ENCODE results near the gene HYAL3.

Gene HYAL3

GRCh38 chr3:50331364-50331907, 32.2 kb upstream of the HYAL3 start:
- DNase-seq (ENCODE audit: extremely low spot score, insufficient read length, low read depth) (no peak), FAIRE-seq (no peak)

DNA sequence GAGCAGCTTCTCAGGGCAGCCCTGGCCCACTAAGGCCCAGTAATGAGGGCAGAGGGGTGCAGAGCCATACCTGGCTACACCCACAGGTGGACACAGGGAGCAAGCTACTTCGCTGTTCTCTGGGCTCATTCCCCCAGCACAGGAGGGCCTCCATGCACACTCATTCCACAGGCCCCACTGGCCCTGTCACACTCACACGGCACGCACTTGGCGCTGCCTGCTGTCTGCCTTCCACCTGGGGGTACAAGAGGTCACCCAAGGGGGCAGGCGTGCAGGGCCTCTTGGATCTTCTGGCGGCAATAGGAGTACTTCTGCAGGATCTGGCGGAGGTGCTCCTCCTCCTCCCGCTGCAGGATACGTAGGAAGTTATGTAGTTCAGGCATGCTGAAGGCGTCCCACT, 31.1 kb upstream of the HYAL3 start:
- DNase-seq (ENCODE audit: extremely low spot score, insufficient read length, low read depth) = no peak
- no peak for FAIRE-seq

- FAIRE-seq (peak; percentile 97), DNase-seq (ENCODE audit: extremely low spot score, insufficient read length, low read depth) (peak; percentile 92)
These were observed 28.9 kb upstream of the HYAL3 start, which contains the start of gene TUSC2 for GRCh38 chr3:50327943-50328691. TUSC2 (minus strand) TSS chr3:50328223; CDS start chr3:50328099, 124 bp downstream.

GRCh38 chr3:50327129-50327528, 27.9 kb upstream of the HYAL3 start:
- FAIRE-seq (no peak), DNase-seq (ENCODE audit: extremely low spot score, insufficient read length, low read depth) (no peak)

- FAIRE-seq (no peak), DNase-seq (ENCODE audit: extremely low spot score, insufficient read length, low read depth) (no peak)
These were observed 27.0 kb upstream of the HYAL3 start for GRCh38 chr3:50326182-50326541.

DNA sequence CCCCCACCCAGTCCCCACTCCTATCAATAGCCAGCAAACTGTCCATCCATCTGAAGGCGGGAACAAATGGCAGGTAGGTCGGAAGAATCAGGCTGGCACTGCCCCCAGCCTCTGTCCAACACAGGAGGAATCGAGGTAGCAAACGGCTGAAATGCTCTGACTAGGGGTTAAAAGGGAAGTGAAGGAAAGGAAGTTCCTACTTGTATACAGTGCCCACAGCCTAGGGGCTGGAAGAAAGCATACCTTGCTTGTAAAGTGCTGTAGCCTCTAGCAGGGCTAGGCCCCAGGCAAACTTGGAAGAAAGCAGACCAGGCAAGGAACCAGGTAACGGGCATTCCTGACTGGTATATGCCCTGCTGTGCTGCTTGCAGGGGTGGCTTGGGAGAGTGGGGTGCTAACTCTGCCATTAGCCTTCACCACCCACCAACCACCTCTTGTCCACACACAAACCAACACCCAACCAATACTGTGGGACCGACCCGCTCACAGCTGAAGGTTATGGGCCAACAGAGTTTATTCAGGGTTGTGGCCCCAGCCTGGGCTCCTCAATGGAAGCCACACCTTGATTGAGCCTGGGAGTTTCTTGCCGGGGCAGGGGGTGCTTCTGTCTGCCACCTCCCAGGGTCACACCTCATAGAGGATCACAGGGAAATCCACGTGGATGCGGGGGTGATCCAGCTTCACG, 26.4 kb upstream of the HYAL3 start:
- FAIRE-seq = no peak
- DNase-seq (ENCODE audit: extremely low spot score, insufficient read length, low read depth) = no peak

DNA sequence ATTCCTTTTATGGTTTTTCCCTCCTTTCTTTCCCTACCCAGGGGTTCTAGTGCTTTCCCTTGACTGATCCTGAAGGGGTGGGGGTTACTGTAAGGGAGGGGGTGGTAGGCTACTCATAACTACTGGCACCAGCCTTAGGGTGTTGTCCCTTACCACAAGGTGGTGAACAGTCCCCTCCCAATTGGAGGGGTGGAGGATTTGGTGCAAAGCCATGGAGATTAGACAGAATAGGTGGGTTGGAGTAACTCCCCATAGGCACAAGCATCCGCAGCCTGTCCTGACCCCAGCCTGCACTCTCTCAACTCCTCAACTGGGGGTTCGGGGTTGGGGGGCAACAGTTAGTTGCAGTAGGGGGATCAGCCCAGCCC, 25.9 kb upstream of the HYAL3 start:
- DNase-seq (ENCODE audit: extremely low spot score, insufficient read length, low read depth) = no peak

DNA sequence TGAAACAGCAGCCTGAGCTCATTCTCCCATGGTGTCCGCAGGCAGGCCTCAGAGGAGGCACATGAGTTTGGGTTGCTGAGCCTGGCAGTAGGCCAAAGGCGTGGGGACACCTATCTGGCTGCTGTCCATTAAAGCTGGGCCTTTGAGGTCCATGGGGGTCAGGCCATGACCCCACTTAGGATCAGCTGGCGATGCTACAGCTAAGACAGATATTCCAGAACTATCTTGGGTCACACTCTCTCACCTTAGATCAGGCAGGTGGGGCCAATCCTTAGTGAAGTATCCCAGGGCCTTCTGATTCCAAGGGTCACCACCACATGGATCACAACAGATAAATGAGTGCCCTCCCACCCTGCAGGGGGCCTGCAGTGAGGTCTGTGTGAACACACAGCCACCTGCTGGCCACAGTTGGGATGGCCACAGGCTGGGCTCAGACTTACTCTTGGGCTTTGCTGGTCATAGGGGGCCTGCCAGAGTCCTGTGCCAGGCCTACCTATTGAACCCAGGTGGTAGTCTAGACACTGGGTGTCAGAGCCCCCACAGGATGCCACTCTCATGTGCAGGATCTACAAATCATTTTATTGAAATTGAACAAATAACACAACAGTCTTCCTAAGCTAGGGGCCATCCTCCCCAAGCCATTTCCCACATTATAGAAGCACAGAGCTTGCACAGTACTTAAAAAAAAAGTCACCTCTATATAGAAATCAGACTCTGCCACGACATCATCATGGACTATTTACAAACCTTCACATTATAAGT, 25.3 kb upstream of the HYAL3 start:
- DNase-seq (ENCODE audit: extremely low spot score, insufficient read length, low read depth) (no peak), FAIRE-seq (peak; percentile 76)

More for the DNA sequence above, 25.9 kb upstream of the HYAL3 start:
- FAIRE-seq = no peak

DNA sequence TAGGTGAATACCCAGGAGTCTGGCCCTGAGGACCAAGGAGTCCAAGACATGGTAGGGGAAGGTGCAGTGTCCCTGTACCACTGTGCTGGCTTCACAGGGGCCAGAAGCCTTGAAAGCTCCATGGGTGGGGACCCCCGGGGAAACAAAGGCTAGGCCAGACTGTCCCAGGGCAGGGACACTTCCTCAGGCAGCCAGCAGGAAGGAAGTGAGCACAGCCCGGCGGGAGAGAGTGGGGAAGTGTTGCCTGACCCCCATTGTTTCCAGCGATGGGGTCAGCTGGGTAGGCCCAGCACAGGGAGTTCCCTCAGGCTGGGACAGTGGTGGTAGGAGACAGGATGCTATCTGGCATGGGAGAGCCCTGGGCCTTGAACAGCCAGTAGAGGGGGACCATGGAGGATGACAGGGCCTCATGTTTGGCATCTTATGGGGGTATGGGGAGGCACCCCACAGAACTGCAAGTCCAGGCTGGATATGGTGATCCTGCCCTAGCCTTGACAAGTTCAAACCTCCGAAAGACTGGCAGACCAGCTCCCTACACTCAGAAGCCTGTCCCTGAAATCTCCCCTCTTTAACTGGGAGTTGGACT, 24.5 kb upstream of the HYAL3 start:
- FAIRE-seq = no peak
- no peak for DNase-seq (ENCODE audit: extremely low spot score, insufficient read length, low read depth)

DNA sequence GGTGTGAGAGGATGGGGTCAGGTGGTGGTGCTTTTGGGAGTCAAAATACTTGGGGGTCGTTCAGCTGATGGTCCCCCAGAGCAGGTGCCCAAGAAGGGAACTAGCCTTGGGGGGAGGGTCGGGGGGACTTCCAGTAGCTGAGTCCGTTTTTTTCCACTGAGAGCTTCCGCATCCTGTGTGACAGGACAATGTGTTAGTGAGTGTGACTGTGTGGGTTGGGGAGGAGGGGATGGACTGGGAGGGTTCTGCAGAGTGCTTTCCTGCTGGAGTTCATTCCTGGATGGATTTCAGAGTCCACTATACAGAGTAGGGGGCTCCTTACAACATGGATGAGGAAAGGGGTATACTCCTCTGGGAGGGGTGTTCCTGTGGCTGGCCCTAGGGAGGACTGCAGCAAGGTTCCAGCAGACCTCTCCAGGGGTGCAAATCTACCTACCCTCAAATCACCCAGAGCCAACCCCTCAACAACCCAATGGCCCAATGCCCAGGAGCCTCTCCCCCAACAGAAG, 23.9 kb upstream of the HYAL3 start:
- DNase-seq (ENCODE audit: extremely low spot score, insufficient read length, low read depth) = no peak

DNA sequence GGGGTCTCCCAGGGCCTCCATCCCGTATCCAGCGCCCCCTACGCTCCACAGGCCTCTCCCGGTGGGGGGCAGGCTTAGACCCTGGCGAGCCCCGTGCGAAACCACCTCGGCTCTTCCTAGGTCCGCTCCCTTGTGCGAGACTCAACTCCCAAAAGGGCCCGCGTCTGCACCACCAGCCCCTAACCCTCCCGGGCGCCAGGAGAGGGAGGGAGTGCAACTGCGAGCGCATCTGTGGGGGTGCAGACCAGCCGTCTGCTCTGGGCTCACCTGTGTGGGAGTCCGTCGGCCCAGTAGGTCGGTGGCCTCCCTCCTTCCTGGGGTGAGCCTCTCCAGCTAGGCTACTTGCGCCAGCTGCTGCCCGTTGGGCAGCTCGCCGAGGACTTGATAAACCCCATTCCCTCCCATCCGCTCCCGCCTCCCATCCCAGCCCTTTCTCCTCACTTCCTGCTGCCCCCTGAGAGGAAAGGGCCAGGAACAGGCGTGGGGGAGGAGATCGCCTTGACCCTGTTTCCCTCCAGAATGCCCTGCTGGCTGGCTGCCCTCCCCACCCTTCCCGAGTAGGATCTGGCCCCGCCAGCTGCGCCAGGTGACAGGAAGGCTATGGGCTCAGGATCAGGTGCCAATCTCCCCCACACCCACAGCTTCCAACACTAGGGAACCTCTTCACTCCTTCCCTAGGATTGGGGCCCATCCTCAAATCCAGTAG, 23.3 kb upstream of the HYAL3 start, which contains the start of gene HYAL2:
Gene HYAL2, minus strand, starts transcription at position 360 of the 706 bp plus-strand sequence. CDS start 2,256 bp downstream, outside the sequence.
- FAIRE-seq (no peak), DNase-seq (ENCODE audit: extremely low spot score, insufficient read length, low read depth) (no peak)

More for the DNA sequence above, 23.9 kb upstream of the HYAL3 start:
- no peak for FAIRE-seq

DNA sequence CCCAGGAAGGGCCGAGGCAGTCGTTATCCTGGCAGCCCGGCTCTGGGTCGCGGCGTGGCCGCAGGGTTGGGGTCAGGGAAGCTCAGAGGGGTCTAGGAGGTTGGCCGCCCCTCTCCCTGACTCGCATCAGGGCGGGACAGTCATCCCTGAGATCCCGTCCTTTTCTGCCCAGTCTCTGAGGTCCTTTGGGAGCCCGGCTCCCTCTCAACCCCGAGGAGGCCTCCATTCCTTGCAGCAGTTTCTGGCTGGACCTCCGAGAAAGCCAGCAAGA, 22.8 kb upstream of the HYAL3 start:
- DNase-seq (ENCODE audit: extremely low spot score, insufficient read length, low read depth) = no peak
- FAIRE-seq = no peak

GRCh38 chr3:50321336-50322114, 22.3 kb upstream of the HYAL3 start:
- FAIRE-seq (peak; percentile 77), DNase-seq (ENCODE audit: extremely low spot score, insufficient read length, low read depth) (no peak)

- FAIRE-seq (peak; percentile 61), DNase-seq (ENCODE audit: extremely low spot score, insufficient read length, low read depth) (no peak)
These were observed 21.7 kb upstream of the HYAL3 start for GRCh38 chr3:50320853-50321335.

- no peak for FAIRE-seq
- DNase-seq (ENCODE audit: extremely low spot score, insufficient read length, low read depth) = no peak
These were observed 20.9 kb upstream of the HYAL3 start for GRCh38 chr3:50319894-50320625.

DNA sequence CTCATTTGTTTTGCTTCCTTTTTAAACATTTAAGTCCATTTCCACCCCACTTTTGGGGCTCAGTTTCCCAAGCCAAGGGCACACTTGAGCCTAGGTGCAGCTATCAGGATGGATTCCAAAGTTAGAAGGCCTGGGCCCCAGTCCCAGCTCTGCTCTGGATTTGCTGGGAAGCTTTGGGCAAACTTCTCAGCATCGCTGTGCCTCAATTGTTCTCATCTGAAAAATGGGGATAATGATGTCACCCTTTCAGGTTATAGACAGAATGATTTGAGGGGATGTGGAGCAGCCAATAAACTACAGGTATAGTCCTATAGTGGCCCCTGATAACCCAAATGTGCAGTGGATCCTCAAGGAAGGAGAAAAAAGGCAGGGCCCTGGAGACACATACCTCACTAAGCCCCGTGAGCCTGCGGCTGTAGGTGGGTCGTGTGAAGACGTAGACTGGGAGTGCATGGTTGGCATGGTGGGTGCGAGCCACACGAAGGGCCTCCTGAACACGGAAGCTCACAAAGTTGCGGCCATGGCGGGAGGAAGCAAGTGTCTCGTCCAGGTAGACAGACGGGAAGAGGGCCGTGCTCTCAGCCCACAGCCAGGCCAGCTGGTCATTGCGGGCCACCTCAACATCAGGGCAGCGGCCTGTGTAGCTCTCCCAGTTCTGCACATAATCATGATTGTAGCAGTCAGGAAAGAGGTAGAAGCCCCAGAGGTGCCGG, 20.1 kb upstream of the HYAL3 start:
- no peak for FAIRE-seq
- DNase-seq (ENCODE audit: extremely low spot score, insufficient read length, low read depth) = no peak

GRCh38 chr3:50318615-50319014, 19.4 kb upstream of the HYAL3 start:
- DNase-seq (ENCODE audit: extremely low spot score, insufficient read length, low read depth) (no peak), FAIRE-seq (no peak)

Data from GM18507 (cell line).